ENCODE measurements around the gene METRN. TPM values are rescaled to one million over a fixed set of nuclear protein-coding genes. Genes with fewer than 3 reads are reported as not detected.

The METRN gene
- total RNA-seq, 1 donor, result 33.3 TPM

- Histone ChIP-seq H3K4me1 (ENCODE audit: insufficient read depth, low read length) (peaks cover 9% of the 10 kb centered on the region), H3K36me3 (ENCODE audit: insufficient read depth, low read length) (no peaks in the 10 kb centered on the region), H4K20me1 (ENCODE audit: insufficient read depth, low read length) (peaks cover 4% of the 10 kb centered on the region), H2AFZ (ENCODE audit: low read length) (no peak overlapping the region), H3K27ac (ENCODE audit: low read depth, low read length) (no peak overlapping the region), H3K27me3 (ENCODE audit: insufficient read depth, low read length) (peaks cover 39% of the 10 kb centered on the region), H3K4me2 (ENCODE audit: insufficient read depth, low read length) (no peak overlapping the region), H3K79me2 (ENCODE audit: insufficient read depth, low read length) (no peaks in the 10 kb centered on the region), H3K9me3 (ENCODE audit: low read depth, low read length) (no peaks in the 10 kb centered on the region), H3K4me3 (ENCODE audit: insufficient read depth, low read length) (peak overlapping the region; percentile 39)
- peak; percentile 100 for DNase-seq (ENCODE audit: insufficient read length, low spot score, missing footprints)
- no peak for TF ChIP-seq CTCF (IDR thresholded peaks at IDR 0.05; ENCODE audit: extremely low read depth, low read depth, low read length)
Measured at GRCh38 chr16:709566-710499, 5.1 kb upstream of the METRN start.

GRCh38 chr16:710500-711075, 4.3 kb upstream of the METRN start:
- no peak overlapping the region for H3K4me3 ChIP-seq (ENCODE audit: insufficient read depth, low read length)
- peaks cover 36% of the 10 kb centered on the region for H3K27me3 ChIP-seq (ENCODE audit: insufficient read depth, low read length)
- no peaks in the 10 kb centered on the region for H3K36me3 ChIP-seq (ENCODE audit: insufficient read depth, low read length)
- no peak for TF ChIP-seq CTCF (IDR thresholded peaks at IDR 0.05; ENCODE audit: extremely low read depth, low read depth, low read length)
- H3K4me1 ChIP-seq (ENCODE audit: insufficient read depth, low read length), result peaks cover 9% of the 10 kb centered on the region
- no peak overlapping the region for H3K4me2 ChIP-seq (ENCODE audit: insufficient read depth, low read length)
- DNase-seq (ENCODE audit: insufficient read length, low spot score, missing footprints), result no peak
- no peak overlapping the region for H3K27ac ChIP-seq (ENCODE audit: low read depth, low read length)
- no peaks in the 10 kb centered on the region for H3K79me2 ChIP-seq (ENCODE audit: insufficient read depth, low read length)
- no peak overlapping the region for H2AFZ ChIP-seq (ENCODE audit: low read length)
- no peaks in the 10 kb centered on the region for H3K9me3 ChIP-seq (ENCODE audit: low read depth, low read length)
- peaks cover 4% of the 10 kb centered on the region for H4K20me1 ChIP-seq (ENCODE audit: insufficient read depth, low read length)

GRCh38 chr16:711084-711483, 3.8 kb upstream of the METRN start:
- peaks cover 13% of the 10 kb centered on the region for H3K4me1 ChIP-seq (ENCODE audit: insufficient read depth, low read length)

More at GRCh38 chr16:711084-711483, 3.8 kb upstream of the METRN start:
- DNase-seq (ENCODE audit: insufficient read length, low spot score, missing footprints), result no peak
- H3K9me3 ChIP-seq (ENCODE audit: low read depth, low read length), result no peaks in the 10 kb centered on the region
- no peak for TF ChIP-seq CTCF (IDR thresholded peaks at IDR 0.05; ENCODE audit: extremely low read depth, low read depth, low read length)
- no peak overlapping the region for H2AFZ ChIP-seq (ENCODE audit: low read length)
- H3K36me3 ChIP-seq (ENCODE audit: insufficient read depth, low read length), result no peaks in the 10 kb centered on the region
- H3K27me3 ChIP-seq (ENCODE audit: insufficient read depth, low read length), result peaks cover 36% of the 10 kb centered on the region
- H3K27ac ChIP-seq (ENCODE audit: low read depth, low read length), result no peak overlapping the region
- H3K4me3 ChIP-seq (ENCODE audit: insufficient read depth, low read length), result no peak overlapping the region
- H4K20me1 ChIP-seq (ENCODE audit: insufficient read depth, low read length), result peaks cover 4% of the 10 kb centered on the region
- H3K4me2 ChIP-seq (ENCODE audit: insufficient read depth, low read length), result no peak overlapping the region
- no peaks in the 10 kb centered on the region for H3K79me2 ChIP-seq (ENCODE audit: insufficient read depth, low read length)

All from osteoblast (primary cell).